ENCODE data around the gene LNX1.
"Not testable (repeated sequence)": the region's sequence is repeated elsewhere in the genome, so short reads cannot be mapped to it uniquely, and the experiment has no call there.

Gene LNX1

DNA sequence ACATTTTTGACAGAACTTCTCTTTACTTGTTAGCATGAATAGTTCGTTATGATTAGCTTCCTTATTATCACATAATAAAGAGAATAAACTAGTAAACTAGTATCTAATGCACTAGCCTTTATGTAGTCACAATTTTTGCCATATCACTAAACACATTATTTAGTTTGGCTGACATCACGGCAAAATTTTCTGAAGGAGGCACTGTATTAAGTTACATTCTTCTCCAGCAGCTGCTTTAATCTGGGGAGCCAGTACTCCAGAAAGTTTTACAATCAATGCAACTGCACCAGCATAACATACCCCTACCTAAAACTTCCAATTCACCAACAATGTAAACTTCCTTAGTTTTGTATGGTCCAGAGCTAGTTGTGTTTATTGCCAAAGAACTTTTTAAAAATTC is 126.0 kb downstream of the LNX1 start:
- DNase-seq (ENCODE audit: low read depth in 3 of 3): no peak

DNA sequence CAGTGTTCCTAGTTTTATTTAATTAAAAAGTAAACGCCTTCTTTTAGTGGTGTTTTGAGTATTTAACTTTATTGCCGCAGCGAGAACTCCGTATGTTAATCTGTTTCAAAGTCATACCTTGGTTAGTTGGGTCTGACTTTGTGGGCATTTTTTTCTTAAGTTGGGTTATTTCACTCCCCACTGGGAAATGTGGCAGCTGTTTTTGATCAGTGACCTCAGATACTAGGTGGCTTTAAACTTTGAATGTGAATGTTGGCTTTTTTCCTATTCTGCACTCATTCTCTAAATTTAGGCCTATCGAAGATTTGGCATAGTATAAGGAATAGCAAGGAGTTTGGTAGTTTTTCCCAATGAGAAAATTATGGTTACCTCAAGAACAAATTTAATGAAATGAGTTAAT is 127.9 kb downstream of the LNX1 start:
- DNase-seq (ENCODE audit: low read depth in 3 of 3): no peak

DNA sequence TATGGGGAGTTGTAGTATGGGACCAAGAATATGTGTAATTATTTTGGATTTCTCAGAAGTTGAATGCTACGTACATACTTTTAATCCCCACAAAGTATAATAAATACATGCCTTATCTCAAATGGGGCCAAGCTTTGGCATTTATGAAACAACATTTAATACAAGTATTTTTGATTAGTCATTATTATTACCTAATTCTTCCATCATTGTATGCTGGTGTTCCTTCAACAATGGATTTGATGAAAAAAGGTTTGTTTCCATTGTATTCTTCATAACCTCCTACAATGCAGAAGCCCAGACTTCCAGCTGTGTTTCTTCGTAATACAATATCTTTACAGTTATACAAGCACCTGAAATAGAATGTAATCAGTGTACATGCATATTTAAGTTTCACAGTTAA is 130.0 kb downstream of the LNX1 start:
- DNase-seq (ENCODE audit: low read depth in 3 of 3): no peak

DNA sequence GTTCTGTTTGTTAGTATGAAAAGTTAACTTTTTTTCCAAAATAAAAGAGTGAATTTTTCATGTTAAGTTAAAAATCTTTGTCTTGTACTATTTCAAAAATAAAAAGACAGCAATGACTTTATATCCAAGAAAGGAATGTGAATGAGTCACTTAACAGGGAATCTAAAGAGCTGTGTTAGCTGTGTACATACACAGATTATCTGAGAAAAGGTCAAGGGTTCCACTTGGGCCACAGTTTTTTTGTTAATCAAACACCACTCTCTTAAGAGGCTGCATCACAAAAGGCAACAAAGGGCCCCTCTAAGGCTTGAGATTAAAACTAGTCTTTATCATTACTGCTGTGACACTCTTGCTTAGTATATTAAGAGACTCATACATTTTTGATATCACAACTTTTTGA is 131.7 kb downstream of the LNX1 start:
- no peak for DNase-seq (ENCODE audit: low read depth in 3 of 3)

DNA sequence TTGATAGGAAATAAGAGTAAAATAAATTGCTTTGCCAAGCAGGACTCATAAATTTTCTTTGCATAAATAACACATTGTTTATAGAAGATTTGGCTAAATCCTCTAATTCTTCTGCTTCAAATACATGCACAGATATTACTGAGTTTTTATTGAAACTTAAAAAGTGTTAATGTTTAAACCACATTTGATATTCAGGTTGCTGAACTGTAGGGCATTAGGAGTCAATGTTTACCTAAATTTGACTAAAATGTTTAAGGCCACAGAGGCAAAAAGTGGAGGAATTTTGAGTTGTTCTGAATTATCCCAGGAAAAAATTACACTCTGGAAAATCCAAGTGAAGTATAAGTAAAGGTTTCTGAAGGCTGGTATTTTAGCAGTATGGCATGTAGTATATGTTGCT is 135.1 kb downstream of the LNX1 start:
- DNase-seq (ENCODE audit: low read depth in 3 of 3): no peak

DNA sequence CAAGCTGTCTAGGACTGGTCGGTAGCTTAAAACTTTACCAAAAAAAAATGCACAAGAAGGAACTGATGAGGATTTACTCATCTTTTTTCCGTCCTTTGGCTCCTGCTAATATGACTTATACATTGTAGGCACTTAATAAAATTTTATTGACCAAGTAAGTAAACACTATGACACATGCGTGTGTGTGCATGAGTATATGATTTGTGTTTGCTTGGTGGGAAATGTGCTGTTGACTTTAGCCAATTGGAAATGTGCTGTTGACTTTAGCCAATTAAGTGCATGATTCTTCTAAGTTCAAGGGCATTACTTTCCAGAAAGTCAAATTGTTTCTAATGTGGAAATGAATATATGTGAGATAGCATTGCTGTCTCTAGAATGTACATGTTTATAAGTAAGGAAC is 135.5 kb downstream of the LNX1 start:
- no peak for DNase-seq (ENCODE audit: low read depth in 3 of 3)

DNA sequence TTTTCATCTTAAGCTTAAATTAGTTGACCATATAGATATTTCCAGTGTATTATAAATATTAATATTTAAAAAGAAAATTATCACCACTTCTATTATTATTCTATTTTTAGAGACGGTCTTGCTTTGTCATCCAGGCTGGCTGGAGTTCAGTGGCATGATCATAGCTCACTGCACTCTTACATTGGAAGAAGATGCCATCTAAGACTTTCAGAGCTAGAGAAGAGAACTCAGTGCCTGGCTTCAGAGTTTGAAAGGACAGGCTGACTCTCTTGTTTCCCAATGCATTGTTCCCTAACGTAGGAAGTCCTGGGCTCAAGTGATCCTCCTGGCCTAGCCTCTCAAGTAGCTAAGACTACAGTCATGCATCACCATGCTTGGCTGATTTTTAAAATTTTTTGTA is 137.9 kb downstream of the LNX1 start:
- no peak for DNase-seq (ENCODE audit: low read depth in 3 of 3)

DNA sequence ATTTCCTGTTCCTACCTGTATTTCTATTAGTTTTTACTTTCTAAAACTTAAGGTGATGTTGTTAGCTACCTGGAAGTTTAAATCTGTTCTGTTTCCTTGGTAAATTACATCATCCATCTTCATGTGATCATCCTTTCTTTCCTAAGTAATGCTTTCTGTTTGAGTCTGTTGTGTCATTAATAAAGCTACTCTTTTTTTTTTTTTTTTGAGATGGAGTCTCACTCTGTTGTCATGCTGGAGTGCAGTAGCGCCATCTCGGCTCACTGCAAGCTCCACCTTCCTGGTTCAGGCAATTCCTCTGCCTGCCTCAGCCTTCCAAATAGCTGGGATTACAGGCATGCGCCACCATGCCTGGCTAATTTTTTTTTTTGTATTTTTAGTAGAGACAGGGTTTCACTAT is 140.5 kb downstream of the LNX1 start:
- DNase-seq (ENCODE audit: low read depth in 3 of 3): no peak

DNA sequence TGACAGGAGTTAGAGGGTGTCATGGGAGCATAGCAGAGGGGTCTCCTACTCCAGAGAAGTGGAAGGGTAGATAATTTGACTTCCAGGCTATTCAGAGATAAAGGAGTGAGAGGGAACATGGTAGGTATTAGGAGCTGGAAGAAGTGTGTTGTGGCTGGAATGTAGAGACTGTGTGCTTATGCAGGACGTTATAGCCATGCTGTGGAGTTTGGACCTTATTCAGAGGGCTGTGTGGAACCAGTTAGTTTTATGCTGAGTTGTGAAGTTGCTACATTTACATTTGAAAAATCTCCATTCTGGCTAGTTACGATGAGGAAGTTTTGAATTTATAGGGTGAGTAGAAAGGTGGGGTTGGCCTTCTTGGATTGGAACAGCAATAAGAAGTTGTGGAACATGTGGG is 146.3 kb downstream of the LNX1 start:
- no peak for DNase-seq (ENCODE audit: low read depth in 3 of 3)

DNA sequence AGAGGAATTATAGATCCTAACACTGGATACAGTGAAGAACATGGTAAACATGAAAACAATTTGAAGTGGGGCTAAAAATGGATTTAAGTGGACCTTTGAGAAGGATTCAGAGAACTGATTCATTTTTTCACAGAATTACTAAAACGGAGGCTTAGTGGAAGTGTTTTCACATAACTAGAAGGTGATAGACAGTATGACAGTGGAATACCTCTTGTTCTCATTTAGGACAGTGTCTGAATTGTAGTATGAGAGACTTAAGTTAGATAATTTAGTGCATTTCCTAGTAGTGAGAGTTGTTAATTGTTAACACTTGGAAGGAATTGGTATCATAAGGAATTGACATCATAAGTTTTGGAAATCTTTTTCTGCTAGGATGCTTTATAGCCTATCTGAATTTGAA is 149.7 kb downstream of the LNX1 start:
- DNase-seq (ENCODE audit: low read depth in 3 of 3): no peak

DNA sequence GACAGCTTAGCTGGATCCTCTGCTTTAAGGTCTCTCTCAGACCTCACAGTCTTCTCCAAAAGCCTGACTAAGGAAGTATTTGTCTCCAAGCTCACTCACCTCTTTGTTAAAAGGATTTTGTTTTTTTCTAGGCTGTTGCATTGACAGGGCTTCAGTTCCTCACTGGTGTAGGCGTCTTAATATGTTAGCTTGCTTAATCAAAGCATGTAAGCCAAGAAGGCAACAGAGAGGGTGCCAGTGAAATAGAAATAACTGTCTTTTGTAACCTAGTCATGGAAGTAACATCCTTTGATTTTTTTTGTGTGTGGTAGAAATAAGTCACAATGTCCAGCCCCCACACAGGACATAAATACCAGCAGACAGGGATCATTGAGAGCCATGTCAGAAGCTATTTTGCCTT is 155.0 kb downstream of the LNX1 start:
- no peak for DNase-seq (ENCODE audit: low read depth in 3 of 3)

DNA sequence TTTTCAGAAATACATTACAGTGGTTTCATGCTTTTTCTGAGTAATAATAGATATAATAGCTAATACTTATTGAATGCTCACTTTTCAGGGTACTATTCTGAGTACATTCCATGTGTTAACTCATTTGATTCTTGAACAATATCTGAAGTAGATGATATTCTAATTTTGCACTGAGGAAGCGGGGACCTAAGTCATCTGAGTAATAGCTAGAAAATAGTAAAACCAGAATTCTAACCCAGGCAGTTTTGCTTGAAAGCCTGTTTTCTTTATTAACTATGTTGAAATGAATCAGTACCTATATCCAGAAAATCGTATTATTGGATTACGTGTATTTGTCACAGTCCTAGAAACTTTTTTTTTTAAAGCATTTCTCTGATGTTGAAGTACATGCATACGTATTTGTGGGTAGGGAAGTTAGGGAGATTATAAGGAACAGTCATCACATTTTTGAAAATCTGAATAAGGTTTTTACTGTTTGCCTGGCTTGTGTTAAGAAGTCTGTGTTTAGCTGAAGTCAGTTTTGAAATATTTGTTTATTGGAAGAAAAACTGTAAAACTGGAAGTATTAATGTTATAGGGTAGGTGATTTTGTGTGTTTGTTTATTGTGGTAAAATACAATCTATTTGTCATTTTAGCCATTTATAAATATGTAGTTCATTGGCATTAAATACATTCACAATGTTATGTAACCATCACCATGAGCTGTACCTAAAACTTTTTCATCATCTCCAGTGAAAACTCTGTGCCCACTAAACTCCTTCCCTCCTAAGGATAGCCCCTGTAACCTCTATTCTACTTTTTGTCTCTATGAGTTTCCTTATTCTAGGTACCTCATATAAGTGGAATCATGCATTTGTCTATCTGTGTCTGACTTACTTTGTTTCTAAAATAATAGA is 158.5 kb downstream of the LNX1 start:
- no peak for DNase-seq (ENCODE audit: low read depth in 3 of 3)

DNA sequence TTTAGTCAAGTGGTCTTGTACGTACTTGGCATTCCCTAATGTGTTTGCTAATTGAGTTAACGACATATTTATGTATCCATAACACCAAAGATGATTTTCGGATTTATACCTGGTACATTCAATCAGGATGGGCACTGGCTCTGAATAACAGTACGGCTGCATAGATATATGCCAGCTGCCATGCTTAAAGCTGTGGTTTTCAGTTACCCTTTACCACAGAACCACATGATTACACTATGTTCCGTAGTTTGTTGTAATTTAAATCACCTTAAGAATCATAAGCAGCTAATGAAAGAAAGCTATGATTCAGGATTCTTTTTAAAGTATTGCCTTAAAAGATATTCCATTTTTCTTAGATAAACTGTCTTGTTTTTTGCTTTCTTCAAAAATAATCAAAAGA is 160.2 kb downstream of the LNX1 start:
- DNase-seq (ENCODE audit: low read depth in 3 of 3): no peak

DNA sequence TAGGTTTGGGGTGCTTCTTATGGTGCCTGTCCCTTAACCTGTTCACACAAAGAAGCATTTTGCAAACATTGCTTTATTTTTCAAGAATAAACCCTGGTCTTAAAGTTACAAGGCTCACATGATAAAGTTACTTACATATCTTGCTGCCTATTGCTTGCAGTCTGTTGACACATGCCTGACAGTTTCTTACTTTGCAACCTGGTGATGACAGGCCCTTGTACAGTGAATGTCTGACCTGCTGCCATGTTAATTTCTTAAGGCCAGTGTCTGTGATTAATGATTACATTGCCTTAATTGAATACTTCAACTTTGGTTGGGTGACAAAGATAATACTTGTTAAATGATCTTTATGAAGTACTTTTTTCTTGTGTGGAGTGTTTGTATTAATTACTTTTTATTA is 163.9 kb downstream of the LNX1 start:
- DNase-seq (ENCODE audit: low read depth in 3 of 3): no peak

DNA sequence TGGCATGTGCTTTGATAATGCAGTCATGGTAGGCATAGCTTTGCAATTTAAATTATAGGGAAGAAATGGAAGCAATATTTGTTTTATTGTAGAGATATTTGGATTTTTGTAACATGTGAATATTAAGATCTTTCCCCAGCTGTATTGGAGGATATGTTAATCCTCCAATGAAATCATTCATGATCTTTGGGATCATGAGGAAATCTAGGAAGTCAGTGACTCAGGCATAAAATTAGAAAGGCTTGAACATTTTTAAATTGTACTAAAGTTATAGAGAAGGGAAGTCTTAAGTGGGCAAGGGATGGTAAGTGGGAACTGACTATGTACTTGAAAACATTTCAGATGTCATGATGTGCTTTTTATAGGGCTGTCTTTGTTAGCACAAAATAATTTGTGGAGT is 167.0 kb downstream of the LNX1 start:
- DNase-seq (ENCODE audit: low read depth in 3 of 3): no peak

DNA sequence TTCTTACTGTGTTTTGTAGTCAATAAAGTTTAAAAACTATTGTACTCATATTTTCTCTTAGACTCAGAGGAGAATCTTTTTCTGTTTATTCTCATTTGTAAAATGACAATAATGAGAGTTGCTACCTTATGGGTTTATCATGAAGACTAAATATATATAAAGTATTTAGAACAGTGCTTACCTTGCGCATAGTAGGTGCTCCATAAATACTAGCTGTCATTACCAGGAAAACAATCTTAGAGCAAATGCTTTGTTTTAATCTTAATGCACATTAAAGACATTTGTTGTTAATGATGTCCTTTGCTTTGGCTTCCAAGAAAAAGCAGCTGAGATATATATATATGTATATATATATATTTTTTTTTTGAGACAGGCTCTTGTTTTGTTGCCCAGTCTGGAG is 168.9 kb downstream of the LNX1 start:
- DNase-seq (ENCODE audit: low read depth in 3 of 3): no peak

DNA sequence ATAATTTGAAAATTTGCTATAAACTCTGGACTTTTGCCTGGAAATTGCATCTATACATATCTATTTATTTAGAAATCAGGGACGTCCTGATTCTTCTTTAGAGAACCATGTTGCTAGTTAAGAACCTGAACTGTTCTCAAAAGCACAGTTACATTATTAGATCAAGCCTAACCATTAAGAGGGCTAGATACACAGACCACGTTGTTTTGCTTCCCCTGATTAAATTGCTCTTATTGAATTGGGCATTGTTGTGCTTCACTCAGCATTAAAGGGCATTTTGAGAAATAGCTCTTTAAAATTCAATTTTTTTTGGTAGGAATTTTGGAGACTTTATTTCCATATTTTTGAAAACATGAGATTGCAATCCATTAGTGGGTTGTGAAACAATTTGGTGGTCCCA is 169.5 kb downstream of the LNX1 start:
- no peak for DNase-seq (ENCODE audit: low read depth in 3 of 3)

DNA sequence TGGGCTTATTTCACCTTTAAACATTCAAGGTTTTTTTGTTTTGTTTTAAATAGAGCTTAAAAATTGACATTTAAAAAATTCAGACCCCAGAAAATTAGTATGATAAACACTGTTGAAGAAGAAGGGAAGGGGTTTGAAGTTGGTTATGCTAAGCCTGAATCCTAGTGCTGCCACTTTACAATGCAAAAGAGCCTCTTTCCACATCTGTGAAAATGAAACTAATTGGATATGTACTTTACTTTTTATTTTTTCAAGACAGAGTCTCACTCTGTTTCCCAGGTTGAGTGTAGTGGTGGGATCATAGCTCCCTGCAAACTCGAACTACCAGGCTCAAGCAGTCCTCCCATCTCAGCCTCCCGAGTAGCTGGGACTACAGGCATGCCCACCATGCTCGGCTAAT is 172.1 kb downstream of the LNX1 start:
- no peak for DNase-seq (ENCODE audit: low read depth in 3 of 3)

DNA sequence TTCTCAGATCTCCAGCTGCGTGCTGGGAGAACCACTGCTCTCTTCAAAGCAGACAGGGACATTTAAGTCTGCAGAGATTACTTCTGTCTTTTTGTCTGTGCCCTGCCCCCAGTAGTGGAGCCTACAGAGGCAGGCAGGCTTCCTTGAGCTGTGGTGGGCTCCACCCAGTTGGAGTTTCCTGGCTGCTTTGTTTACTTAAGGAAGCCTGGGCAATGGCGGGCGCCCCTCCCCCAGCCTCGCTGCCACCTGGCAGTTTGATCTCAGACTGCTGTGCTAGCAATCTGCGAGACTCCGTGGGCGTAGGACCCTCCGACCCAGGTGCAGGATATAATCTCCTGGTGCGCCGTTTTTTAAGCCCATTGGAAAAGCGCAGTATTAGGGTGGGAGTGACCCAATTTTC is 181.8 kb downstream of the LNX1 start:
- DNase-seq (ENCODE audit: low read depth in 3 of 3): not testable (repeated sequence)
